MM.1S (cell line): ENCODE measurements around the gene GRK2.
"Not testable (repeated sequence)": the region's sequence is repeated elsewhere in the genome, so short reads cannot be mapped to it uniquely, and the experiment has no call there.

Experiments
- DNase-seq: peaks from one replicate; pipeline ENCODE4 v3.0.0-alpha.2; 2015
- H2AFZ ChIP-seq: fragments of 300-600 bp; sonication (generic); 2 replicates; pipeline ENCODE4 v1.6.0; 2016; ENCODE audit warnings: antibody characterized with exemption, low read length
- H3F3A ChIP-seq: fragments of 300-600 bp; sonication (generic); 2 replicates; pipeline ENCODE4 v1.6.1; 2016; ENCODE audit warnings: mild to moderate bottlenecking, antibody characterized with exemption, low read length, moderate library complexity, mixed read lengths; ENCODE audit not compliant: insufficient read depth
- H3K27ac ChIP-seq: fragments of 300-600 bp; sonication (generic); 2 replicates; pipeline ENCODE4 v1.5.1; 2016; ENCODE audit warnings: mild to moderate bottlenecking, low read length
- H3K27me3 ChIP-seq: fragments of 300-600 bp; sonication (generic); replicated peaks from 2 replicates; pipeline ENCODE4 v1.6.0; 2016; ENCODE audit warnings: low read length; ENCODE audit not compliant: insufficient read depth
- H3K36me3 ChIP-seq: fragments of 300-600 bp; sonication (generic); replicated peaks from 2 replicates; pipeline ENCODE4 v1.6.1; 2016; ENCODE audit warnings: mild to moderate bottlenecking, low read length, mixed read lengths; ENCODE audit not compliant: insufficient read depth
- H3K4me1 ChIP-seq: fragments of 300-600 bp; sonication (generic); 2 replicates; pipeline ENCODE4 v1.6.1; 2016; ENCODE audit warnings: low read length, mixed read lengths
- H3K4me2 ChIP-seq: fragments of 300-600 bp; sonication (generic); 2 replicates; pipeline ENCODE4 v1.6.0; 2016; ENCODE audit warnings: low read depth, low read length
- H3K4me3 ChIP-seq: fragments of 300-600 bp; sonication (generic); 2 replicates; pipeline ENCODE4 v1.5.1; 2016; ENCODE audit warnings: low read length, mixed read lengths
- H3K79me2 ChIP-seq: fragments of 300-600 bp; sonication (generic); 2 replicates; pipeline ENCODE4 v1.6.1; 2016; ENCODE audit warnings: mixed run types, low read length, mixed read lengths
- H3K9ac ChIP-seq: fragments of 300-600 bp; sonication (generic); 2 replicates; pipeline ENCODE4 v1.6.1; 2016; ENCODE audit warnings: low read length, mixed read lengths
- H3K9me2 ChIP-seq: fragments of 300-600 bp; sonication (generic); replicated peaks from 2 replicates; pipeline ENCODE4 v1.6.1; 2016; ENCODE audit warnings: mild to moderate bottlenecking, low read length, mixed read lengths; ENCODE audit not compliant: insufficient read depth
- H3K9me3 ChIP-seq: fragments of 300-600 bp; sonication (generic); replicated peaks from 2 replicates; pipeline ENCODE4 v1.6.1; 2016; ENCODE audit warnings: mild to moderate bottlenecking, low read length, mixed read lengths; ENCODE audit not compliant: insufficient read depth
- H4K20me1 ChIP-seq: fragments of 300-600 bp; sonication (generic); 2 replicates; pipeline ENCODE4 v1.6.1; 2016; ENCODE audit warnings: mild to moderate bottlenecking, low read length, moderate library complexity, mixed read lengths; ENCODE audit not compliant: insufficient read depth
- CTCF ChIP-seq: fragments of 300-600 bp; sonication (generic); IDR thresholded peaks from 2 replicates; pipeline ENCODE4 v1.5.1; 2016; ENCODE audit warnings: antibody characterized with exemption, low read length, mixed read lengths
- EZH2 ChIP-seq: fragments of 300-600 bp; sonication (generic); optimal IDR thresholded peaks from 2 replicates; pipeline ENCODE3; 2017; ENCODE audit warnings: low read depth, mild to moderate bottlenecking, antibody characterized with exemption, low read length, mixed read lengths
- EZH2phosphoT487 ChIP-seq: fragments of 300-600 bp; sonication (generic); IDR thresholded peaks from 2 replicates; pipeline ENCODE4 v1.6.1; 2018; ENCODE audit warnings: antibody characterized with exemption, low read length

Gene GRK2

GRCh38 chr11:67255864-67256263 is 10.4 kb upstream of the GRK2 start:
- H3K9ac ChIP-seq = no peak overlapping the region
- H3K9me3 ChIP-seq = no peaks in the 10 kb centered on the region
- no peaks in the 10 kb centered on the region for H3K4me1 ChIP-seq
- no peaks in the 10 kb centered on the region for H3K9me2 ChIP-seq
- no peak overlapping the region for H3K4me3 ChIP-seq
- TF ChIP-seq CTCF = no peak
- no peak for TF ChIP-seq EZH2phosphoT487
- TF ChIP-seq EZH2 = no peak
- H3K4me2 ChIP-seq = no peak overlapping the region
- peaks cover 36% of the 10 kb centered on the region for H3K36me3 ChIP-seq
- no peak for DNase-seq
- H3K79me2 ChIP-seq = peaks cover 36% of the 10 kb centered on the region
- H2AFZ ChIP-seq = no peak overlapping the region
- no peak overlapping the region for H3K27ac ChIP-seq
- peaks cover 53% of the 10 kb centered on the region for H3F3A ChIP-seq
- no peaks in the 10 kb centered on the region; the same call in none of the 2 replicates for H4K20me1 ChIP-seq
- H3K27me3 ChIP-seq = no peaks in the 10 kb centered on the region

GRCh38 chr11:67256477-67257135 is 9.7 kb upstream of the GRK2 start:
- no peak overlapping the region for H3K4me2 ChIP-seq

GRCh38 chr11:67260406-67260805 is 5.9 kb upstream of the GRK2 start:
- H3K9me2 ChIP-seq = no peaks in the 10 kb centered on the region
- H3K27me3 ChIP-seq = no peaks in the 10 kb centered on the region
- H3K79me2 ChIP-seq = no peaks in the 10 kb centered on the region
- TF ChIP-seq EZH2 (no peak), EZH2phosphoT487 (no peak), CTCF (no peak)
- no peaks in the 10 kb centered on the region for H3K9me3 ChIP-seq
- H3F3A ChIP-seq = peaks cover 35% of the 10 kb centered on the region
- DNase-seq = no peak
- no peak overlapping the region for H3K9ac ChIP-seq
- no peak overlapping the region for H2AFZ ChIP-seq
- no peak overlapping the region for H3K4me3 ChIP-seq
- H3K27ac ChIP-seq = no peak overlapping the region
- no peak overlapping the region for H3K4me2 ChIP-seq
- peaks cover 16% of the 10 kb centered on the region for H3K4me1 ChIP-seq
- no peaks in the 10 kb centered on the region; the same call in 1 of the 2 replicates for H4K20me1 ChIP-seq
- H3K36me3 ChIP-seq = peaks cover 4% of the 10 kb centered on the region

More at GRCh38 chr11:67256477-67257135, 9.7 kb upstream of the GRK2 start:
- Histone ChIP-seq H2AFZ (no peak overlapping the region), H3K27me3 (no peaks in the 10 kb centered on the region), H3F3A (peaks cover 45% of the 10 kb centered on the region), H3K79me2 (peaks cover 28% of the 10 kb centered on the region), H3K27ac (no peak overlapping the region), H3K4me1 (no peaks in the 10 kb centered on the region), H4K20me1 (no peaks in the 10 kb centered on the region; the same call in none of the 2 replicates), H3K9me2 (no peaks in the 10 kb centered on the region), H3K4me3 (no peak overlapping the region), H3K9me3 (no peaks in the 10 kb centered on the region), H3K36me3 (peaks cover 29% of the 10 kb centered on the region), H3K9ac (no peak overlapping the region)
- no peak for DNase-seq
- TF ChIP-seq EZH2 = no peak
- TF ChIP-seq EZH2phosphoT487 = no peak
- TF ChIP-seq CTCF = no peak

GRCh38 chr11:67260885-67261639 is 5.2 kb upstream of the GRK2 start:
- not testable (repeated sequence) for H3K9ac ChIP-seq, H4K20me1 ChIP-seq, H3K27me3 ChIP-seq, H3K9me2 ChIP-seq, H3K27ac ChIP-seq, H3K79me2 ChIP-seq, H3K9me3 ChIP-seq, H3K36me3 ChIP-seq
- Histone ChIP-seq H3F3A (peaks cover 34% of the 10 kb centered on the region), H3K4me3 (peak overlapping the region; percentile 66), H3K4me2 (peak overlapping the region; percentile 96), H2AFZ (peak overlapping the region; percentile 90), H3K4me1 (peaks cover 22% of the 10 kb centered on the region)
- peak; percentile 41 for DNase-seq
